ENCODE results near the gene TSPAN11.

Gene TSPAN11

GRCh38 chr12:31017535-31017934 is 91.0 kb downstream of the TSPAN11 start:
- TF ChIP-seq SIN3A (IDR thresholded peaks at IDR 0.05; ENCODE audit: borderline replicate concordance, insufficient read depth, low read length) = no peak
- no peak for TF ChIP-seq FOXP2 (optimal IDR thresholded peaks at IDR 0.05; ENCODE audit: borderline replicate concordance, extremely low read depth, extremely low read length, insufficient read depth)
- TF ChIP-seq POLR2AphosphoS5 (IDR thresholded peaks at IDR 0.05; ENCODE audit: low read depth, low read length) = no peak

DNA sequence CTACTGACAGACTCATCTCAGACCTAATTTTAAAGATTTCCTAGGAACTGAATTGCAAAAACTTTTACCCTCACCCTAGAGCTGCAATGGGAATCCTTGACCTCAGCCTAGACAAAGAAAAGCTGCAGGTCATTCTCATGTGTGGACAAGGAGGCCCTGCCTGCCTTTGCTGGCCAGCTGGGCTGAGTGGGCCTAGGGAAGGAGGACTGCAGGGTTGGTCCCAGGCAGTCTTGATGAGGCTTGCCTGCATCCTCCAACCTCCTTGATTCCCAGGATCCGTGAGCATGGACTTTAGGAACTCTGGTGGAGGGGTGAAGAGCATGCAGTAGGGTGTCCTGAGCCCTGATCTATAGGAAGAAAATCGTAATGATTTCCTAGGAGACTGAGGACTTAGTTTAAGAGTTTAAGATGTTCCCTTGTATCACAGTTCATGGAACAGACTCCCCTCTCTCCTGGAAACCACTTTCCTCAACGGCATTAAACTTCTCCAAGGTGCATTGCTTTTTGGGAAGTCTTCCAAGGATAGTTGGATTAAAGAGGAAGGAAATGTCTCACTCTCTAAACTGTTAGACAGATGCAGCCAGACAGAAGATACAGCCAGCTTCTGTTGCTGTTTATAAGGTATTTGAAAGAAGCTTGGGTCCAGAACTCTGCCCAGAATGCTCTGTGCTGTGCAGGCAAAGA is 91.7 kb downstream of the TSPAN11 start:
- no peak for TF ChIP-seq SIN3A (IDR thresholded peaks at IDR 0.05; ENCODE audit: borderline replicate concordance, insufficient read depth, low read length)
- no peak for TF ChIP-seq FOXP2 (optimal IDR thresholded peaks at IDR 0.05; ENCODE audit: borderline replicate concordance, extremely low read depth, extremely low read length, insufficient read depth)
- no peak for TF ChIP-seq REST (IDR thresholded peaks at IDR 0.05; ENCODE audit: insufficient read depth in 1 of 2, low read depth in 2 of 2, low read length in 2 of 2)
- no peak for TF ChIP-seq POLR2AphosphoS5 (IDR thresholded peaks at IDR 0.05; ENCODE audit: low read depth, low read length)

DNA sequence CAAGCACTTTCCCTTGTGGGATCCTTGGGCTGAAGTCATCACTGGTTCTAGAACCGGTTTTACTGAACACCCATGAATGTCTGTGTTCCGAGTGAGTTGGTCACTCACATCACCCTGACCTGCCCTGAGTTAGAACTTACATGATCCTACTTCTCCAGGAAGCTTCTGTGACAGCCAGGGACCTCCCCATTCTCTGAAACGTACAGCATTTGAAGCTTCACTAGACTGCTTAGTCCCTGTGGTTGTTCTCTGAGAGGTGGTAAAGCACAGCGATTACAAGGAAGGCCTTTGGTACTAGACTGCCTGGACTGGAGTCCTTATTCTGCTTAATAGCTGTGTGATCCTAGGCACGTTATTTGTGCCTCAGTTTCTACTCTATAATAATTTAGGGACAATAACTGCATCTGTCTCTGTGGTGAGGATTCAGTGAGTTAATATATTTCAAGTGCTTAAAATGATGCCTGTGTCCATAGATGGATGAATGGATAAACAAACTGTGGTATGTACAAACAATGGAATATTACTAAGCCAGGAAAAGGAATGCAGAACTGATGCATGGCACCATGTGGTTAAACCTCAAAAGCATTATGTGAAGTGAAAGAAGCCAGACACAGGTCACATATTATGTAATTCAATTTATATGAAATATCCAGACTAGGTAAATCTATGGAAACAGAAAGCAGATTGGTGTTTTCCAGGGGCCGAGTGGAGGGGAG is 92.4 kb downstream of the TSPAN11 start:
- no peak for TF ChIP-seq FOXP2 (optimal IDR thresholded peaks at IDR 0.05; ENCODE audit: borderline replicate concordance, extremely low read depth, extremely low read length, insufficient read depth)
- no peak for TF ChIP-seq SIN3A (IDR thresholded peaks at IDR 0.05; ENCODE audit: borderline replicate concordance, insufficient read depth, low read length)
- no peak for TF ChIP-seq TAF1 (IDR thresholded peaks at IDR 0.05; ENCODE audit: borderline replicate concordance, insufficient read depth, low read length)
- TF ChIP-seq REST (IDR thresholded peaks at IDR 0.05; ENCODE audit: insufficient read depth in 1 of 2, low read depth in 2 of 2, low read length in 2 of 2) = no peak
- TF ChIP-seq POLR2AphosphoS5 (IDR thresholded peaks at IDR 0.05; ENCODE audit: low read depth, low read length) = no peak

GRCh38 chr12:31019561-31019960 is 93.0 kb downstream of the TSPAN11 start:
- TF ChIP-seq SIN3A (IDR thresholded peaks at IDR 0.05; ENCODE audit: borderline replicate concordance, insufficient read depth, low read length) = no peak
- no peak for TF ChIP-seq REST (IDR thresholded peaks at IDR 0.05; ENCODE audit: insufficient read depth in 1 of 2, low read depth in 2 of 2, low read length in 2 of 2)
- TF ChIP-seq TAF1 (IDR thresholded peaks at IDR 0.05; ENCODE audit: borderline replicate concordance, insufficient read depth, low read length) = no peak
- TF ChIP-seq POLR2AphosphoS5 (IDR thresholded peaks at IDR 0.05; ENCODE audit: low read depth, low read length) = no peak
- no peak for TF ChIP-seq FOXP2 (optimal IDR thresholded peaks at IDR 0.05; ENCODE audit: borderline replicate concordance, extremely low read depth, extremely low read length, insufficient read depth)

GRCh38 chr12:31019976-31020375 is 93.4 kb downstream of the TSPAN11 start:
- no peak for TF ChIP-seq POLR2AphosphoS5 (IDR thresholded peaks at IDR 0.05; ENCODE audit: low read depth, low read length)
